Endothelial cell of hepatic sinusoid (primary cell): ENCODE results near the gene KRTAP5-3.
"Not testable (repeated sequence)": the region's sequence is repeated elsewhere in the genome, so short reads cannot be mapped to it uniquely, and the experiment has no call there.

Source experiments
- in situ Hi-C: cut with HindIII; loops from 2 replicates; pipeline ENCODE4 v1.10.0; 2017; ENCODE audit warnings: low sequenced_read_pairs

The KRTAP5-3 gene

GRCh38 chr11:1608363-1608762 is at the start of gene KRTAP5-3:
TSS of gene KRTAP5-3 (minus strand) at chr11:1608463. CDS start at chr11:1608385, 78 bp downstream.
- in situ Hi-C loops, result no loop called here

GRCh38 chr11:1656670-1657069 is 48.4 kb upstream of the KRTAP5-3 start:
- in situ Hi-C loops, result no loop called here

- in situ Hi-C loops, result no loop called here
Observed at GRCh38 chr11:1656061-1656441, 47.8 kb upstream of the KRTAP5-3 start.

GRCh38 chr11:1655168-1656060 is 47.2 kb upstream of the KRTAP5-3 start:
- in situ Hi-C loops, result no loop called here

- in situ Hi-C loops, result no loop called here
Observed at GRCh38 chr11:1654388-1655167, 46.3 kb upstream of the KRTAP5-3 start.

- in situ Hi-C loops, result no loop called here
Observed at GRCh38 chr11:1653541-1654387, 45.5 kb upstream of the KRTAP5-3 start.

- in situ Hi-C loops, result no loop called here
Observed at GRCh38 chr11:1652771-1653540, 44.7 kb upstream of the KRTAP5-3 start.

- in situ Hi-C loops, result no loop called here
Observed at GRCh38 chr11:1652442-1652770, 44.1 kb upstream of the KRTAP5-3 start.

GRCh38 chr11:1652026-1652425 is 43.8 kb upstream of the KRTAP5-3 start:
- in situ Hi-C loops, result no loop called here

GRCh38 chr11:1651411-1651980 is 43.2 kb upstream of the KRTAP5-3 start:
- in situ Hi-C loops, result no loop called here

GRCh38 chr11:1650918-1651262 is 42.6 kb upstream of the KRTAP5-3 start:
- in situ Hi-C loops, result no loop called here

- in situ Hi-C loops, result no loop called here
Observed at GRCh38 chr11:1650034-1650917, 42.0 kb upstream of the KRTAP5-3 start.

- in situ Hi-C loops, result no loop called here
Observed at GRCh38 chr11:1648653-1649420, 40.6 kb upstream of the KRTAP5-3 start.

- in situ Hi-C loops, result no loop called here
Observed at GRCh38 chr11:1647901-1648652, 39.8 kb upstream of the KRTAP5-3 start.

- in situ Hi-C loops, result not testable (repeated sequence)
Observed at GRCh38 chr11:1646540-1646939, 38.3 kb upstream of the KRTAP5-3 start.

- in situ Hi-C loops, result no loop called here
Observed at GRCh38 chr11:1645357-1645821, 37.1 kb upstream of the KRTAP5-3 start.

GRCh38 chr11:1644601-1645356 is 36.5 kb upstream of the KRTAP5-3 start:
- in situ Hi-C loops, result no loop called here
